GM13977 (cell line): Measurements from ENCODE around the gene SLC22A8.

Experiments
- DNase-seq: peaks from one replicate; pipeline ENCODE4 v3.0.0; 2012; ENCODE audit warnings: low spot score
- CTCF ChIP-seq: IDR thresholded peaks from 2 replicates; pipeline ENCODE4 v1.5.1; 2012; ENCODE audit warnings: mild to moderate bottlenecking, control low read depth; ENCODE audit not compliant: insufficient read depth; ENCODE audit errors: extremely low read depth, missing control alignments
- in situ Hi-C: fragments of 300-500 bp; cut with MboI; formaldehyde crosslinking; loops from one replicate; pipeline ENCODE4 v1.12.0; 2022; ENCODE audit warnings: low sequenced_read_pairs, low pct_unique_long_range_greater_than_20kb, mixed read lengths, inconsistent platforms; ENCODE audit not compliant: unreplicated experiment

Gene SLC22A8

GRCh38 chr11:62999156-62999555 lies 16.5 kb downstream of the SLC22A8 start:
- no peak for DNase-seq
- in situ Hi-C loops = no loop called here
- TF ChIP-seq CTCF = no peak

DNA sequence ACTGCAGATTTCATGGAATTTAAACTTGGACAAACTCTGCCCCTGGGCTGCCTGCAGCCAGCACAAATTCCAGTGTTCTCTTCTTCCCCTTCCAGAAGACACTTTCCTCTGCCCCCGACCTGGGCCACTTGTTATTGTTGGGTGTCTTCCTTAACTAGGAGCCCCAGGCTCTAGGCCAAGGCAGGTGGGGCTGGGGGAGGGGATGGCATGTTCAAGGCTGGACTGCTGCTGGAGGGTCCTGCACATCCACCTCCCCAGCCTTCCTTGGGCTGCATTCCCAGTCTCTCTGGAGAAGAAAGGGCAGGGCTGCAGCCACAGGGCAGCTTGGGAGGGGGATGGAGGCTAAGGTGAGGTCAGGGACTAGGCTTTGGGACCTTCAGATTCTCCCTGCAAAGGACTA lies 19.4 kb downstream of the SLC22A8 start:
- DNase-seq = no peak
- no peak for TF ChIP-seq CTCF
- in situ Hi-C loops = no loop called here

DNA sequence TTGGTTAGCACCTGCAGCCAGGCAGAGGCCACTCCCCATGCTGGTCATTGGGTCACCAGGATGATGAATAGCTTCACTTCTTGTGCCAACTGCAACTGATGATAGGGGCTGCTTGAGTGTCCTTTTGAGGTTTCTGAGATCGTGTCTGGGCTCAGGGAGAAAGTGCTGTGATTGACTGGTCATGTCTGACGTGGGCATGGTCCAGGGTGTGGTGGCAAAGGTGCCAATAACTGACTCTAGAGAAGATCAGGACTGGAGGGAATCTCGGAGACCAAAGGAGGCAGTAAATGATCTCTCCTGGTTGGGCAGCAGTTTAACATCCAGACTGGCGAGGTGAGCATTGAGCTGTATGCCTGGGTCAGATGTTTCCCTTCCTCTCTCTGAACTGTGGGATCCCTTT lies 20.9 kb downstream of the SLC22A8 start:
- in situ Hi-C loops = no loop called here
- DNase-seq = no peak
- TF ChIP-seq CTCF = no peak

DNA sequence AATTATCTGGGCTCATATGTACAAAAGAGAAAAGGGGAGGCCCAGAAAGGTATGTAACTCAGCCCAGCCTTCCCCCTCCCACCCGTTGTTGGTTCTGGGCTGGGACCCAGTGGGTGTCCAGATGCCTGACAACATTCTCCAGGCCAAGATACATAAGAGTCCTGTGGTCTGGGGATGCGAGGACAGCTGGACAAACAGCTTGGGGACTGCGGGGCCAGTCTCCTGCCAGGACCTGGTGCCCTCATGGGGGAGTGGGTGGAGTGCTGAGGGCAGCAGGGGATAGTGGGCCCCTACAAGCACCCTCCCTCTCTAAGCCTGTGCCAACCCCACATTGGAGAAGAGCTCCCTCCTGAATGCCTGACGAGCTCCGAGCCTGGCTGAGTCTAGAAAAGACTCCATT lies 27.4 kb downstream of the SLC22A8 start:
- no peak for DNase-seq
- in situ Hi-C loops = no loop called here
- TF ChIP-seq CTCF = no peak

DNA sequence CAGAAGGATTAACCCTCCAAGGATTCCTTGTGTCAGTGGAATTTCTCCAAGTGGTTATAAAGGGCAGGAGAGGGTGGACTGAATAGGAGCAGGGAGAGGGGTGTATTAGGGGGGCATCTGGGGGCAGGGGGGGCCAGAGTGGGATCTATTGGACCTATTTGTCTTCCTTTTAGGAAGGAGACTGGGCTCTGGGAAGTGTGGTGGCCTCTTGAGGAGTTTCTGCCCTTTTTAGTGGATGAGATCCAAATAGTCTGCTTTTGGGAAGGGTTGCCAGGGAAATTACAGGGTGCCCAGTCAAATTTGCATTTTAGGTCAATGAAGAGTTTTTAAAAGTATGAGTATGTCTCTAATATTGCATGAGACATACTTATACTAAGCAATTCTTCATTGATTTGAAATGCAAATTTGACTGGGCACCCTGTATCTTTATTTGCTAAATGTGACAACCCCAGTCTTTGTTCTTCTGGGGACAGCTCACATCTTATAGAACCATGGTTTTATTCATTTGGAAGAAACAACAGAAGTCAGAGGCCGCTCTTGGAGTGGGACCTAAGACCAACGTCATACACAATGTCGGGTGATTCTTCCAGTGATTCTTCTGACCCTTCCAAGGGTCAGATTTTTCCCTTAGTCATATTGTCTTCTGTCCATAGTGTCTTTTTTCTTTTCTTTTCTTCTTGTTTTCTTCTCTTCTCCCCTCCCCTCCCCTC lies 30.4 kb downstream of the SLC22A8 start:
- DNase-seq = no peak
- TF ChIP-seq CTCF = no peak
- in situ Hi-C loops = no loop called here

DNA sequence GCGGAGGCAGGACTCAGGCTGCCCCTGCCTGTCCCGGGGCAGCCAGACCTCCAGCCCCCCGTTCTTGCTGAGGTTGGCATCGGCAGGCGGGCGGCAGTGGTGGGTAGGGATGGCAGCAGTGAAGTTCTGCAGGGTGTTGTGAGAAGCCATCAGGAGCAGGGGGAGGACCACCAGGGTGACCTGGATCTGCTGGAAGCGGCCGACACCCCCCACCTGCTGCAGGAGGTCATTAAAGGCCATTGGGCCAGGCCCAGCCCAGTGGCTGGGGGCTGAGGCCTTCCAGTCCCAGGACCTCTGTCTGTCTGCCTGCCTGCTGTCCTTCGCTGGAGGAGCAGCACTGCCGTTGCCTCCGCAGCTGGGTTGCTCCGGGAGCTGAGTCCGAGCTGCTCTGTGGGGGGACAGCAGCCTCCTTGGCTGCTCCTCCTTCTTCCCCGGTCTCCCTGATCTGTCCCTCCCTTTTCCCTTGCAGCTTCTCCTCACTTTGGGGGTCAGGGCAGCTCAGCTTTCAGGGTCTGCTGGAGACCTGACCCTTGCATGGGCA lies 31.1 kb downstream of the SLC22A8 start, which contains the start of gene SLC22A6:
SLC22A6 (minus strand) TSS at position 517 of the 541 bp plus-strand sequence; CDS start at position 240, 277 bp downstream.
- in situ Hi-C loops = no loop called here
- no peak for DNase-seq
- no peak for TF ChIP-seq CTCF
